ENCODE data around the gene AMN1.

Gene AMN1

GRCh38 chr12:31662176-31662849 lies 66.5 kb downstream of the AMN1 start (continued):
- TF ChIP-seq POU6F1 (CRISPR knock-in tag; IDR thresholded peaks at IDR 0.05; ENCODE audit: borderline replicate concordance, low read depth) (no peak), ZFP3 (CRISPR knock-in tag; IDR thresholded peaks at IDR 0.05) (no peak), OSR1 (CRISPR knock-in tag; IDR thresholded peaks at IDR 0.05) (no peak), PPARA (CRISPR knock-in tag; IDR thresholded peaks at IDR 0.05; ENCODE audit: borderline replicate concordance) (no peak), ZNF70 (CRISPR knock-in tag; IDR thresholded peaks at IDR 0.05) (no peak), GLIS3 (CRISPR knock-in tag; IDR thresholded peaks at IDR 0.05) (no peak), TOX (CRISPR knock-in tag; IDR thresholded peaks at IDR 0.05; ENCODE audit: borderline replicate concordance) (no peak), ESRRG (CRISPR knock-in tag; IDR thresholded peaks at IDR 0.05) (no peak)

- TF ChIP-seq ISL1 (CRISPR knock-in tag; IDR thresholded peaks at IDR 0.05): no peak
- peak; percentile 77 for TF ChIP-seq ZFP3 (CRISPR knock-in tag; IDR thresholded peaks at IDR 0.05)
- TF ChIP-seq ZNF70 (CRISPR knock-in tag; IDR thresholded peaks at IDR 0.05): no peak
- TF ChIP-seq ZFP30 (CRISPR knock-in tag; IDR thresholded peaks at IDR 0.05): no peak
- TF ChIP-seq BACH2 (CRISPR knock-in tag; IDR thresholded peaks at IDR 0.05; ENCODE audit: borderline replicate concordance): no peak
These were observed 69.5 kb downstream of the AMN1 start, which contains the start of gene ETFBKMT for GRCh38 chr12:31659087-31659942. ETFBKMT (plus strand) TSS chr12:31659688; CDS start chr12:31661954, 2,266 bp downstream.

GRCh38 chr12:31658471-31659086 lies 70.2 kb downstream of the AMN1 start:
- ATAC-seq: peak; percentile 39

More at GRCh38 chr12:31659087-31659942, 69.5 kb downstream of the AMN1 start, which contains the start of gene ETFBKMT:
- ATAC-seq: peak; percentile 94

GRCh38 chr12:31655792-31656191 lies 73.0 kb downstream of the AMN1 start:
- ATAC-seq: no peak
- TF ChIP-seq CSRNP3 (CRISPR knock-in tag; IDR thresholded peaks at IDR 0.05) (no peak), ESRRG (CRISPR knock-in tag; IDR thresholded peaks at IDR 0.05) (no peak)

More at GRCh38 chr12:31658471-31659086, 70.2 kb downstream of the AMN1 start:
- TF ChIP-seq ZNF565 (CRISPR knock-in tag; conservative IDR thresholded peaks at IDR 0.05; ENCODE audit: low read depth): no peak
- no peak for TF ChIP-seq CREB5 (CRISPR knock-in tag; IDR thresholded peaks at IDR 0.05; ENCODE audit: low read depth)
- TF ChIP-seq TOX (CRISPR knock-in tag; IDR thresholded peaks at IDR 0.05; ENCODE audit: borderline replicate concordance): no peak
- TF ChIP-seq CSDC2 (CRISPR knock-in tag; IDR thresholded peaks at IDR 0.05): no peak
- no peak for TF ChIP-seq BACH2 (CRISPR knock-in tag; IDR thresholded peaks at IDR 0.05; ENCODE audit: borderline replicate concordance)
- TF ChIP-seq OSR1 (CRISPR knock-in tag; IDR thresholded peaks at IDR 0.05): no peak
- no peak for TF ChIP-seq TCF4 (CRISPR knock-in tag; IDR thresholded peaks at IDR 0.05; ENCODE audit: borderline replicate concordance)
- TF ChIP-seq ISL1 (CRISPR knock-in tag; IDR thresholded peaks at IDR 0.05): no peak
- TF ChIP-seq PATZ1 (CRISPR knock-in tag; IDR thresholded peaks at IDR 0.05; ENCODE audit: borderline replicate concordance): no peak
- no peak for TF ChIP-seq PPARA (CRISPR knock-in tag; IDR thresholded peaks at IDR 0.05; ENCODE audit: borderline replicate concordance)
- no peak for TF ChIP-seq ZNF8 (CRISPR knock-in tag; IDR thresholded peaks at IDR 0.05)
